Activated CD4-positive, alpha-beta T cell treated with anti-CD3 and anti-CD28 coated beads, Interleukin-2, amount 50 U/mL, for 4 hours (primary cell): ENCODE results near the gene TRPM1.

Source experiments
- DNase-seq, 2 experiments: peaks; one replicate each; pipeline ENCODE4 v3.0.0-alpha.2; 2020

The TRPM1 gene

GRCh38 chr15:31046759-31047359 is 54.7 kb downstream of the TRPM1 start:
- DNase-seq, result no peak

DNA sequence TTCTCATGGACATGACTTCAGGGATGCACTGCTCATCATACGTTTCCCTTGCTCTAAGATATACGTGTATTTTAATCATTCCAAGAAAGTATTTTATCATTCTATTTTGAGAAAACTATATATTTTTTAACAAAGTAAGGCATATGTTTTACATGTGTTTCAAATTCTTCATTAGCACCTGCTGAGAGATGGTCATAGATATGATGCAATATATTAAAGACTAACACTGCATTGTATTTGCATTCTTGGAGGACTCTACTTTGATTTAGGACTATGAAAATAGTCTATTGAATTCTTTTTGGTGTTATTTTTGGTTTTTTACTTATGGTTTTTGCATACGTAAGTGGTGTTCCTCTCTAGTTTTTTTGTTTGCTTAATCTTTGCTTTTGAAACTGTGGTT is 55.9 kb downstream of the TRPM1 start:
- no peak for DNase-seq

GRCh38 chr15:31042751-31043150 is 58.8 kb downstream of the TRPM1 start:
- DNase-seq, result no peak

- no peak for DNase-seq
Measured at GRCh38 chr15:31041610-31042009, 59.9 kb downstream of the TRPM1 start.

DNA sequence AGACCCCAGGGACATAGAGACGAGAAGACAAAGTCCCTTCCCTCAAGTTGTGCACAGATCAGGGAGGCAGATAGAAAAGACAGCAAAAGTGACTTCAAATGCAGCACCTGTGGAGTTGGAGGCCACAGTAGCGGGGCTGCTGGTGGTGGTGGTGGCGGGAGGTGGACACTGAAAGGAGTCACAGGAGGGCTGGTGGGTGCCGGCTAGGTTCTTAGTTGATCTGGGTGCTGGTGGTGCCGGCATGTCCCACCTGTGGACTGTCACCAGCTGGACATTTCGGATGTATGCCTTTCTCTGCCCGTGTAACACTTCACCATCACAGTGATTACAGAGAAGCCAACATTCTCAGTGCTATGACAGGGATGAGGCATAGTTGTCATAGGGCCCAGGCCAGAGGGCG is 60.9 kb downstream of the TRPM1 start:
- no peak for DNase-seq

- DNase-seq, result no peak
Measured at GRCh38 chr15:31039961-31040360, 61.6 kb downstream of the TRPM1 start.

GRCh38 chr15:31037731-31038477 is 63.6 kb downstream of the TRPM1 start:
- no peak for DNase-seq

DNA sequence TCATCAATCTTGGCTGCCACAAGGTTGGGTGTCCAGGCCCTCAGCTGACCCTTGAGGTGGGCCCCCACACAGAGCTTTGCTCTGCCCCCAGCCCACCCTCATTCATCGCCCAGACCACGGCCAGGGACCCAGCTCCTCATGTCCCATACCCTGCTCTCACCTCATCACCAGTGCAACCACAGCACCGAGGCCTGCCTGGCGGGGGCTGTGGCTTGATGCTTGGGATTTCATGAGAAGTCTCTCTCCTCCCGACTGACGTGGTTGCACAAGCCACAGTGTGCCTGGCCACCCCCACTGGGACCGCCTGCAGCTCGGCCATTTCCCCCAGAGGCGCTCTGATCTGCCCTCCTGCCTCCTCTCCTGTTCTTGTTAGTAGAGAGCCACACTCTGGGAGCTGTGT is 64.7 kb downstream of the TRPM1 start:
- no peak for DNase-seq

DNA sequence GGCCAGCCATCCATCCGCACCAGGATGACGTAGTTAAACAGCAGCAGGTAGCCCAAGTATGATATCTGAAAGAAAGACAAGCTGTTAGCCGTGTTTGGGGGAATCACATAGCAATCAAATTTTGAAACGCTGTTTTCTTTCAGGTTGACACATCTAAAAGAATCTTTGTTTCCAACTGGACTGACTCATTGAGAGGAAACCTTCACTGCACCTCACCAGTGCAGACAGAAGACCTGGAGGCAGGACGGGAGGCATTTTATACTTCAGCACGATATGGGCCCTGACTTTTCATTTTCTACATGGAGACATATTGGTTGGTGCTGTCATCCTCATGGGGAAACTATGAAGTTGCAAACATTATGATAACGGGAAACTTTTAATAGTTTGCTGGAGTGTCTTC is 65.9 kb downstream of the TRPM1 start:
- DNase-seq, result no peak

DNA sequence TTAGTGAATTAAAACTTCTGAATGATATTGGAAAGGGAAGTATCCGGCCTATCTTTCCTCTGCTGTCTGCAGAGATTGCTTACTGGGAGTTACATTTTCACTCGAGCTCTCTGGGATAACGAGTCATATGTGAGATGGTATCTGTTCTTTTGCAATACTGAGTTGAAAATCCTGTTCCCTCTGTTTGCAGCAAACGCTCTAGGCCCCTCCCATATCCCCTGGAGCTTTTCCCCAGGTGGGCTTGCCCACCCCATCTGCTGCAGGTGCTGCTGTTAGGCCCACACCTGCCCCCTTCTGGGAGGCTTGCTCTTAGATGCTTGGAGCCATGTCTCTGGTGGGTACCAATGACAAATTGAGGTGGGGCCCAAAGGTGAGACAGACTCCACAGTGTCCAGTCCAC is 67.4 kb downstream of the TRPM1 start:
- no peak for DNase-seq

- no peak for DNase-seq
Measured at GRCh38 chr15:31032961-31033371, 68.6 kb downstream of the TRPM1 start.

- no peak for DNase-seq
Measured at GRCh38 chr15:31031471-31032067, 70.0 kb downstream of the TRPM1 start.

DNA sequence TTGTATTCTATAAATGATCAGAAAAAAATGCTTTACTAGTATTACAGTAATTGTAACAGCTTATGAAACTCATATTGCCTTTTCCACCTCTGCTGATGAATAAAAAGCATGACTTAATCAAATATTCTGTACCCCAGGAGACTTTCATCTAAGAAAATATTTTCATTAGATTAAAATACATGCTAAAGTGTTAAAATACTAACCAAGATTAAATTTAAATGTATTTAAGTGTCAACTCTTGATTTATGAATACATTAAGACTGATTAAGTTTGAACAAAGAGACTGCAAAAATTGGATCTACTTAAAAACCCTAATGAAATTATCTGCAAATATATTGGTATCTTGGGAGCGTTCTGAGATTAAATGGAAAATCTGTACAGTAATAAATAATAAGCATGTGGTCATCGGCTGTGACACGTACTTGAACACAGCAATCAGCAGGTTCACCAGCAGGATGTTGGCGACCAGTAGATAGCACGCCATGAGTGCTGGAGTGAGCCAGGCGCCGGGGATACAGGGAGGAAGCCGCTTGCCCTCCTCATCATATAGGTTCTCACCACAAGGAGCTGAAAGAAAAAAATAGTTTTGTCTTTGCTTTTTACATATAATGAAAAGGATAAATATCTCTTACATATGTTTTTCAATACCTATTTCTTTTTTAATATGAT is 73.5 kb downstream of the TRPM1 start:
- DNase-seq, result no peak

- no peak for DNase-seq
Measured at GRCh38 chr15:31025996-31026395, 75.5 kb downstream of the TRPM1 start.

- DNase-seq, result no peak
Measured at GRCh38 chr15:31024979-31025378, 76.5 kb downstream of the TRPM1 start.

GRCh38 chr15:31024330-31024729 is 77.2 kb downstream of the TRPM1 start:
- DNase-seq, result no peak

- DNase-seq, result no peak
Measured at GRCh38 chr15:31023841-31024240, 77.7 kb downstream of the TRPM1 start.

DNA sequence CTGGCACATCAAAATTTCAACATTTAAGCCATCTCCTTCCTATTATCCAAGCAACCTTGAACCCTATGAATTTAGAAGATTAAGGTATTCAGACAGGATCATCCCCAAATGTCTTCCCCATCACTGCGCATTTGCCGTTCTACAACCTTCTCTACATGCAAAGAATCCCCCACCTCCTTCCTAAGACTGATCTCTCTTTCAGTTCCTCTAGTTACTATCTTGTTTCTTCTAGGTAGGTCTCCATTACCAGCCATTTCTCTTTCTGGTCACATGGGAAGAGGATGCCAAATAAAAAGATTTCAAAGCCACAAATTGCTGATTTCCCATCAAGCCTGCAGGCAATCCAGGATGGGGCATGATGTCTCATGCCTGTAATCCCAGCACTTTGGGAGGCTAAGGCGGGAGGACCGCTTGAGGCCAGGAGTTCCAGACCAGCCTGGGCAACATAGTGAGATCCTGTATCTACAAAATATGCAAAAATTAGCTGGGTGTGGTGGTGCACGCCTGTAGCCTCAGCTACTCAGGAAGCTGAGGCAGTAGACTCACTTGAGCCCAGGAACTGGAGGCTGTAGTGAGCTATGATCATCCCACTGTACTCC is 80.4 kb downstream of the TRPM1 start:
- DNase-seq, result no peak

DNA sequence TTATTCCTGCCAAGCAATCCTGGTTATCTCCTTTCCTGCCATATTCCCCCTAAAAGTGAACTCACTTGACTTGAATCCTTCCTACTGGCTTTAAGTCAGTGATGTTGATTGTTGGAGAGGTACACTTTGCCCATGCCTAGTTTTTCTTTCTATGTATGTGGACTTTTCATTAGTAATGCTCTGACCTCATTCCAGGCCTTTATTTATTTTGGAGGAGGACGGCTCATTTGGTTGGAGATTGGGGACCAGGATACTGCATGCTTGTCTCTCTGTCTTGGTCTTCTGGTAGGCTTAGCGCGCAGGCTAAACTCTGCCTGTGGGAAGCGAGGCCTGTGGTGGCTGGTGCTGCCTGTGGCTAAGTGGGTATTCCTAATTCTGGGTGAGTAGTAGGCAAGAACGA is 81.0 kb downstream of the TRPM1 start:
- no peak for DNase-seq

GRCh38 chr15:31019986-31020385 is 81.5 kb downstream of the TRPM1 start:
- DNase-seq, result no peak

DNA sequence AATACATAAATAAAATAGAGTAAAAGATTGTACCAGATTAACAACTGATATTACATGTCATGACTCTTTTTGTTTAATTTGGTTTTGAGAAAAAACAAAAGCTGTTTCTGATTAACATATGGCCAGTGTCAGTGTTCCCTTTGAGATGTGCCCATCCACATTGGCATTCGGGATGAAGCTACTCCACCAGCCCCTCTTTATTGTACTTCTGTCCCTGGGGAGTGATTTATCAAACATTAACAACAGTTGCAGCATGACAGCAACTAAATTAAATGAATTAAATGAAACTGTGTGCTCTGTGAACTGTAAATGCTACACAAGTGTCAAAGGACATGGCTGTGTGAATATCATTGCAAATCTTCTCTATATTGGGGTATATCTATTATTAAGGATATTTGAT is 84.2 kb downstream of the TRPM1 start:
- no peak for DNase-seq

- DNase-seq, result no peak
Measured at GRCh38 chr15:31016446-31016915, 85.0 kb downstream of the TRPM1 start.

GRCh38 chr15:31014608-31014925 is 87.0 kb downstream of the TRPM1 start:
- no peak for DNase-seq
